COLO829 (cell line): ENCODE measurements around the gene MTCH1.
A peak's percentile ranks its signal among the peaks of the same experiment; 100 is the strongest.
"Not testable (repeated sequence)": the region's sequence is repeated elsewhere in the genome, so short reads cannot be mapped to it uniquely, and the experiment has no call there.

Source experiments
- DNase-seq: peaks from one replicate; pipeline ENCODE4 v3.0.0; 2012; ENCODE audit warnings: low spot score

MTCH1 gene

GRCh38 chr6:36997811-36998722, 12.1 kb upstream of the MTCH1 start:
- peak; percentile 27 for DNase-seq

DNA sequence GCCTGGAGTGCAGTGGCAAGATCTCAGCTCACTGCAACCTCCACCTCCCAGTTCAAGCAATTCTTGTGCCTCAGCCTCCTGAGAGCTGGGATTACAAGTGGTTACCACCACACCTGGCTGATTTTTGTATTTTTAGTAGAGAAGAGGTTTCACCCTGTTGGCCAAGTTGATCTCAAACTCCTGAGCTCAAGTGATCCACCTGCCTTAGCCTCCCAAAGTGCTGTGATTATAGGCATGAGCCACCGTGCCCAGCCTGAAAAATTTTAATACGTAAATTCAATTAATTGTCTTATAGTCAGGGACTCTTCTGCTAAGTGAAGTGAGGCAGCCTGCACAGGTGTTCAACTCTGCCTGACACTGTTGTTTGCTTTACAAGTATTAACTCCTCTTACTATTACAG, 4.4 kb upstream of the MTCH1 start:
- not testable (repeated sequence) for DNase-seq

DNA sequence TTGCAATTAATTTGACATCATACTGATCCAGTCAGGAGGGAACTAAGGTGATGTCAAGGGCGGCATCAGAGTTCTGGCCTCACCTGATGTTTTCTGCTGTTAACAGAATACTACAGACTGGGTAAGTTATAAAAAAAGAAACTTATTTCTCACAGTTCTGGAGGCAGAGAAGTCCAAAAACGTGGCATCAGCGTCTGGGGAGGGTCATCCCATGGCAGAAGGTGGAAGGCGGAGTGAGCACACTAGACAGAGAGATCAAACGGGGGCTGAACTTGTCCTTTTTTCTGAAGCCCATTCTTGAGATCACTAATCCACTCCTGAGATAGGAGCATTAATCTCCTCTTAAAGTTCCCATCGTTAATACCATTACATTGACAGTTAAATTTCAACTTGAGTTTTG, 3.3 kb upstream of the MTCH1 start:
- no peak for DNase-seq

DNA sequence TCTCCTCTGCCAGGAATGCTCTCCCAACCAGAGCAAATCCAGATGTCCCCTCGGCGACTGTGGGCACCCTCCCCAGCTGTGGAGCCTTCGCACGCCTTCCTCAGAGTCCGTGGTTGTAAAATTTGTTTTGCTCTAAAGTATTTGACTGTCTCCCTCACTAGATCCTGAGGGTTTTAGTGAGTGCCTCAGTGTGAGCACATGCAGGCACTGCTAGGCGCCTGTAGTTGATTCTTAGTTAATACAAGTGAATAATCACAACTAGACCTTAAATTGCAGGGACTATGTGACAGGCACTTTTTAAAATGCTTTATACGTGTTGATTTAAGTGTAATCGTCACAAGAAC, 680 bp upstream of the MTCH1 start:
- no peak for DNase-seq

- DNase-seq = no peak
Observed at GRCh38 chr6:36985417-36985807, 584 bp downstream of the MTCH1 start.

GRCh38 chr6:36984581-36985416, 1.2 kb downstream of the MTCH1 start:
- no peak for DNase-seq

GRCh38 chr6:36983538-36983937, 2.5 kb downstream of the MTCH1 start:
- no peak for DNase-seq

DNA sequence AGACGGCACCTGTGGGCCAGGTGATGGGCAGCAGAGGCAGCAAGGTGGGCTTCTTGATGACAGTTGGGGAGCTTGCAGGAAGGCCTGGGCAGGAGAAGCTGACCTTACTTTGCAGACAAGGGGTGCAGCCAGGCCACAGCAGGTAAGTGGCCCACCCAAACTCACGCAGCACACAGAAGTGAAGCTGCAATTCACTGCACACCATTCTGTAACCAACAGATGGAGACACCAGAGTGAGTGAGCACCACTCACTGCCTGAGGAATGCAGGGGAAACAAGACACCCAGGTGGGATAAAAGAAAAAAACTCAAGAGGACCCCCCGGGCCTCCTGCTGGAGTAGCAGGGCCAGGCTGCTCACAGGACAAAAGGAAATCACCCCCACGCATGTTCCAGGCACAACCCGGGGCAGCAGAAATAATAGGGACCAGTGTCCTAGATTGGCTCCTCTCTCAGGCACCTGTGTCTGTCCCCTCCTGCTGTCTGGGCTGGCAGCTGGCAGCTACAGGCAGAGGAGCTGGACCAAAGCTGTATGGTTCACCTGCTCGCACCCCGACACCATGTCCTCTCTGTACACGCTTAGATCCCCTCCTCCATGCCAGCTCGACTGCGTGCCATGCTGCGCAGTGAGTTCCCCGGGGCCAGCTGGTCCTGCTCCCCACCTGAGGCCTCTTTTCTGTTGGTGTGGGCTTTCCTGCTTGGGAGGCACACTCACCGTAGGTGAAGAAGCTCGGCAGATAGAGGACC, 4.9 kb downstream of the MTCH1 start:
- DNase-seq = no peak

- no peak for DNase-seq
Observed at GRCh38 chr6:36980129-36980528, 5.9 kb downstream of the MTCH1 start.

DNA sequence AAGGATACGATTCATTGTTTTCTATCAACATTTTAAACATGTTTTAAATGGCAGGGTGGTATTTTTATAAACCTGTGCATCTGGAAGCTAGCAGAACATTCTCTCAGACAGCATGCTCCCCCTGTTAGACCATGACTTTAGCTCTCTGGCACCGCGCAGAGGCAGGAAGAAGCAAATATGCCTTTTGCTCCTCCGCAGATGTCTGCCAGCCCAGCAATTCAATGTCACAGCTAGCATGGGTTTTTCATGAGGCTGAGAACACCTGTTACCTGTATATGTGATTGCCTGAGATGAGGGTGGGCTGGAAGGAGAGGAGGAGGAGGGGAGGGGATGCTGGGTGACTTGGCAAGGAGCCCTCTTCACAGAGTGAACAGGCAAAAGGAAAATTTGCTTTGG, 6.7 kb downstream of the MTCH1 start:
- DNase-seq = no peak

GRCh38 chr6:36978421-36979346, 7.3 kb downstream of the MTCH1 start:
- DNase-seq = no peak

GRCh38 chr6:36977470-36977941, 8.5 kb downstream of the MTCH1 start:
- no peak for DNase-seq

- DNase-seq = no peak
Observed at GRCh38 chr6:36976931-36977330, 9.1 kb downstream of the MTCH1 start.

- DNase-seq = no peak
Observed at GRCh38 chr6:36976509-36976908, 9.5 kb downstream of the MTCH1 start.

DNA sequence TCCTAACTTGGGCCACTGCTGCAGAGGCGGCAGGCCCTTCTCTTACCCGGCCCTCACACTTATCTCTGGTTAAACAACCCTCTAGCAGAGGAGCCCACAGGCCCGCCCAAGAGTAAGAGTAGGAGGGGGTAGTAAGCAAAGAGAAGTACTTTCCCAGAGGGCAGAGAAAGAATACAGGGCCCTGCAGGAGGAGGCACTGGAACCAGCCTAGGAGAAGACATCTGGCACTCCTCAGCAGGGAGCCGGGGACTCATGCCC, 10.1 kb downstream of the MTCH1 start:
- DNase-seq = no peak

- DNase-seq = no peak
Observed at GRCh38 chr6:36975231-36976006, 10.6 kb downstream of the MTCH1 start.

- DNase-seq = no peak
Observed at GRCh38 chr6:36973647-36974046, 12.3 kb downstream of the MTCH1 start.

- DNase-seq = no peak
Observed at GRCh38 chr6:36973190-36973589, 12.8 kb downstream of the MTCH1 start.

DNA sequence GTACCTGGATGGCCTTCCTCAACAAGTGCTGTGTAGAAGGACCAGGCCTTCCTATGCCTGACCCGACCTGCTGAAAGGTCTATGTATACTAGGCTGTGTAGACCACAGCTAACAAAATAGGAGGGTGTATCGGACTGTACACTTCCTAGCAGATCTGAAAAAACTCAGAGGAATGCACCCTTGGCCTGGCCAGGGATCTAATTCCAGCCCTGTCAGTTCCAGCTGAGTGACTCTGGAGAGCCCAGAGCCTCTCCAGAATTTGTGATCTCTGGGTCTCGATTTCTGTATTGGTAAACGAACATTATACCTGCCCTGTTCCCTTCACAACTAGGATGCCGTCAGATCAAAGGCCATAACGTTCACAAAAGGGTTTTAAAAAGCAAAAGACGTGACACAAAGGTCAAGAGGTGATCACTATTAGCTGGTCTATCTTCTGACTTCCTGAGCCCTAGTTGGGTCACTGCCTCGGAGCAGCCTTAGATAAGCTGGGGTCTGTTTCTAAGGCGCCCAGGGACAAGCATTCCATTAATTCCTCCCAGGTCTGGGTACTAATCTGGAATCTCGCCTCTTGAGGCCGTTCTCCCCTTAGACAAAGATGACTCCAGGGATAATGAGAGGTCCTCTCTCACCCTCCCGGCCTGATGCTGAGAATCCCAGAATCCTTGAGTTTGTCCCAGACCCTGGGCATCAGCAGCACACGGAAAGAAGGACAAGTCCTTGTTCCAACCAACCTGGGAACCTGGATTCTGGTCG, 13.9 kb downstream of the MTCH1 start:
- DNase-seq = no peak
